GM12873 (cell line): ENCODE measurements around the gene METTL4.

Experiments used
- CTCF ChIP-seq: IDR thresholded peaks from 2 replicates; pipeline ENCODE4 v1.5.1; 2012; ENCODE audit warnings: low read depth, mild to moderate bottlenecking, moderate library complexity, low read length, control low read depth; ENCODE audit not compliant: insufficient read depth; ENCODE audit errors: missing control alignments

Gene METTL4

GRCh38 chr18:2494921-2495320, 76.4 kb downstream of the METTL4 start:
- no peak for TF ChIP-seq CTCF
